Measurements from ENCODE around the gene CERS6.

The CERS6 gene

DNA sequence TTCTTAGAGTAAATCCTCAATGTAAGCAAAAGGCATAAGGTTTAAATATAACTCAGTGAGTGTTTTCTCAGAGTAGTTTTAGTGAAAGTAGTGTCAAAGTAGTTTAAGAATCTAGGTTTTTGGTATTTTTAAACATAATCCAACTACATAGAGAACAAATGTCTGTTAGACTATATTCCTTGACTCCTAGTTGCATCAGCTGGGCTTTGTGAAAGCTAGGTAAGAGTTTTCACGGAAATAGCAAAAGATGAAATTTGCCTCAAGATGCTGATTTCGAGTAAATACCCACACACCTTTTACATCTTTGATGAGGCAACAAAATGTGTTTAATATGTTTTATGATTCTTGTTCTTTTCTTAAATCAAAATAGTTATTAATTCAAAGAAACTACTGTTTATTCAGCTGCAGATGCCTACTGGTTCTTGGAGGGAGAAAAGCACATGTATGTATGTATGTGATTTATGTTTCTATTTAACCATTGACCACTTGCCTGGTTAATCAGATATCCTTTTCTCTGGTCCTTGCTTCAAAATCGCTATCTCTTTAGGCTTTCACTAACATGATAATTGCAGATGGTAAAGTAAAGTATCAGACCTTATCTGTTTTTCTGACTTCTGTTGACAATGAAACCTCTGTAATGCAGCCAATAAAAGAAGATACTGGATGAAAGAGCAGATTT is 229.0 kb downstream of the CERS6 start:
- TF ChIP-seq, protein P1, sequence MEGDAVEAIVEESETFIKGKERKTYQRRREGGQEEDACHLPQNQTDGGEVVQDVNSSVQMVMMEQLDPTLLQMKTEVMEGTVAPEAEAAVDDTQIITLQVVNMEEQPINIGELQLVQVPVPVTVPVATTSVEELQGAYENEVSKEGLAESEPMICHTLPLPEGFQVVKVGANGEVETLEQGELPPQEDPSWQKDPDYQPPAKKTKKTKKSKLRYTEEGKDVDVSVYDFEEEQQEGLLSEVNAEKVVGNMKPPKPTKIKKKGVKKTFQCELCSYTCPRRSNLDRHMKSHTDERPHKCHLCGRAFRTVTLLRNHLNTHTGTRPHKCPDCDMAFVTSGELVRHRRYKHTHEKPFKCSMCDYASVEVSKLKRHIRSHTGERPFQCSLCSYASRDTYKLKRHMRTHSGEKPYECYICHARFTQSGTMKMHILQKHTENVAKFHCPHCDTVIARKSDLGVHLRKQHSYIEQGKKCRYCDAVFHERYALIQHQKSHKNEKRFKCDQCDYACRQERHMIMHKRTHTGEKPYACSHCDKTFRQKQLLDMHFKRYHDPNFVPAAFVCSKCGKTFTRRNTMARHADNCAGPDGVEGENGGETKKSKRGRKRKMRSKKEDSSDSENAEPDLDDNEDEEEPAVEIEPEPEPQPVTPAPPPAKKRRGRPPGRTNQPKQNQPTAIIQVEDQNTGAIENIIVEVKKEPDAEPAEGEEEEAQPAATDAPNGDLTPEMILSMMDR (IDR thresholded peaks at IDR 0.05; ENCODE audit: insufficient read depth, low read length, missing control alignments): no peak
- CTCF ChIA-PET: interaction anchor here (4.4 kb wide), 1 partner anchor 340 kb away, joined by 58 read pairs; no protein-coding TSS in a partner anchor
- DNase-seq (ENCODE audit: low read depth, low spot score): no peak
- H3K4me3 ChIP-seq (ENCODE audit: low read depth, low read length): no peak overlapping the region
- POLR2A ChIA-PET: no interaction called here

DNA sequence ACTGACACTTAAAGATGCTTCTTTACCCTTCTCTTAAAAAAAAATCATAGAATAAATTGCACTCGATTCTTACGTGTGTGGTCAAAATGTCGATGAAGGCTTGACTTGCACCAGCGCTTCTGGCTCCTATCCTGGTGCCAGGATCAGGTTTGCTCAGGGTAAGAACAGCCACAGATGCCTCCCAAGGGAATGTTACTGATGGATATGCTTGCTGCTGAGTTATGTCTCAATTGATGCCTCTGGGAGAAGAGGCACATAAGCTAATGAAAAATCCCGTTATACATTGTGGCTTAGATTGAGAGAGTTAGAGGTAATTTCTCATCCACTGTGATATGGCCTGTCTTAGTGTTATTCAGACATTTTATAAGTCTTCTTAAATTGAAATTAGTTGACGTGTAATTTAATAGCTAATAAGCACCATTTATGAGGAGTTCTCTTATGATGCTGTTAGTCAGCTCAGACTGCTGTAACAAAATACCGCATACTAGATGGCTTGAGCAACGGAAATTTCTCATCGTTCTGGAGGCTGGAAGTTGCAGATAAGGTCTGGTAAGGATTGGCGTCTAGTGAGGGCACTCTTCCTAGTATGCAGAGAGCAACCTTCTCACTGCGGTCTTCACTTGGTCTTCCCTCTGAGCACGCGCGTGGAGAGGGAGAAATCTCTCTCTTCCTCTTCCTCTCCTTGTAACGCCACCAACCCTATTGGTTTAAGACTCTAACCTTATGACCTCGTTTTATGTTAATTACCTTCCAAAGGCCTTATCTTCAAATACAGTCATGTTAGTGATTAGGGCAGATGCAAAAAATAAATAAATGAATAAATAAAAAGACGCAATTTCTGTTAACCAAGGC is 229.8 kb downstream of the CERS6 start:
- no peak overlapping the region for H3K4me3 ChIP-seq (ENCODE audit: low read depth, low read length)
- TF ChIP-seq, protein P1 (IDR thresholded peaks at IDR 0.05; ENCODE audit: insufficient read depth, low read length, missing control alignments): no peak
- POLR2A ChIA-PET: no interaction called here
- DNase-seq (ENCODE audit: low read depth, low spot score): no peak
- CTCF ChIA-PET: interaction anchor here (1.2 to 4.4 kb wide), 7 partner anchors 11 to 529 kb away, joined by 3 to 58 read pairs (median 6); no protein-coding TSS in a partner anchor

DNA sequence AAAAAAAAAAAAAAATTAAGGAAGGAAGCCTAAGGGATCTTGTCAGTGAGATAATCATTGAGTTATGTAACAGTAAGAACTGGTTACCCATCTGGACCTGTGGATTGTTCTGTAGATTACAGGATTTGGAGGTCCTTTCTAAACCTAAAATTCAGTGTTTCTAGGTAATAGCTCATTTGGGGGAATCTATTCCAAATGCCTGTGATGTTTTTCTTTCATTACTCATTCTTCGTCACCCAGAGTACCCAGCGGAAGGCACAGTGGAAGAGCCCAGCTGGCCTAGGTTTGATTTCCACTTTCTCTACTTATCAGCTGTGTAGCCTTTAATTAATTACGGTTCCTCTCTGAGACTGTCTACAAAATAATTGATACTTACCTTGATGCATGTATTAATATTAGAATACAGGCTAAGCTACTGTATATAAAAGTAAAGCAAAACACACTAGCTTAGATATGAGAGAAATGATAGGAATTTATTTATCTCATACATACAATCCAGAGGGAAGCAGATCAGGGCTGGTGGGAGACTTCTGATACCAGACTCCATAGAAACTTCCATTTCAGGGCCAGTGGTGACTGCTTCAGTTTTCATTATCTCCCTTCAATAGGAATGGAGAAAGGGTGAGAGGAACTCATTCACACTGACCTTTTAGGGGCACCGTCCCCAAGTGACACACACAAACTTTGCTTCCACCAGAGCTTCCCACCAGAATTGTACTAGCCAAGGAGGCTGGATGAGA is 230.6 kb downstream of the CERS6 start:
- no peak overlapping the region for H3K4me3 ChIP-seq (ENCODE audit: low read depth, low read length)
- POLR2A ChIA-PET: interaction anchor here (1.4 kb wide), 1 partner anchor 11 kb away, joined by 3 read pairs; no protein-coding TSS in a partner anchor

DNA sequence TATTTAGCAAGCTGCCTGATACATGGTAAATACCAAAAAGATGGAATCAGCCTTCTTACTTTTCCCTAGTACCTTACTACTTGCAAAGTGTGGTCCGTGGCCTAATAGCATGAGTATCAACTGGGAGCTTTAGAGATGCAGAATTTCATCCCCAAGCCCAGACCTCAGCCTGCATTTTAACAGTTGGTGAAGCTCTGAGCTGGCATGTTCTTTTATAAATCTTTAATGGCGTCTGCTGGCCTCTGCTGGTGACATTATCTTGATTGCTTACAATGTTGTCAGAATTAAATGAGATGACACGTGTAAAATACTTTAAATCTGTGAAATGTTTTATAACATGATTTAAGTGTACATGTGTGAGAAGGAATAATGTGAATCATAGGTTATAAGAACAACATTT is 231.2 kb downstream of the CERS6 start:
- CTCF ChIA-PET: interaction anchor here (0.7 to 4.4 kb wide), 13 partner anchors 10 to 531 kb away, joined by 3 to 58 read pairs (median 4); no protein-coding TSS in a partner anchor
- DNase-seq (ENCODE audit: low read depth, low spot score): no peak
- POLR2A ChIA-PET: interaction anchor here (1.4 kb wide), 1 partner anchor 10 kb away, joined by 3 read pairs; no protein-coding TSS in a partner anchor
- TF ChIP-seq, protein P1 (IDR thresholded peaks at IDR 0.05; ENCODE audit: insufficient read depth, low read length, missing control alignments): no peak
- no peak overlapping the region for H3K4me3 ChIP-seq (ENCODE audit: low read depth, low read length)

More for the DNA sequence above, 230.6 kb downstream of the CERS6 start:
- TF ChIP-seq, protein P1 (IDR thresholded peaks at IDR 0.05; ENCODE audit: insufficient read depth, low read length, missing control alignments): no peak
- CTCF ChIA-PET: interaction anchor here (0.7 to 4.4 kb wide), 14 partner anchors 10 to 530 kb away, joined by 3 to 58 read pairs (median 4); no protein-coding TSS in a partner anchor
- no peak for DNase-seq (ENCODE audit: low read depth, low spot score)

DNA sequence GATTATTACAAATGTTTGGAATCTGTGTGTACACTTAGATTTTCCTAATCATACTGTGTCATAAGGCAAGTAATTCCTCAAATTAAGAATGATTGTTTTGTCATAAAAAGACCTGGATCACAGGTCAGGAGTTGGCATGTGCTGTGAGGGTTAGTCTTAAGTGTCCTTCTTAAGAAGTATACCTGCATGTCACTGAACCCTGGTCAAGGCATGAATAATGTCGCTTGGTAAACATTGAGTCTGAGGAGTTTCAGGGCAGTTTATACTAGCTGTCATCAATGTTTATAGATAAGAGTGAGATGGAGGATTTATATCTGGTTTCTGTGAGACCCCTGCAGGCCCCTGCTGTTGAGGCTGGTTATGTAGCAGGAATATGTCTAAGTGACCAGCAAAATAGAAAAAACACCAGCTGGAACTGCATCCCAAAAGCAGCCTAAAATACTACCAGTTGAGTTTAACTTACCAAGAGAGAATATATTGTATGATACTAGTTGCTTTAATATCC is 234.4 kb downstream of the CERS6 start:
- ChIA-PET CTCF (interaction anchor here (1.2 kb wide), 1 partner anchor 344 kb away, joined by 6 read pairs; no protein-coding TSS in a partner anchor), POLR2A (no interaction called here)
- no peak for DNase-seq (ENCODE audit: low read depth, low spot score)
- H3K4me3 ChIP-seq (ENCODE audit: low read depth, low read length): no peak overlapping the region
- TF ChIP-seq, protein P1 (IDR thresholded peaks at IDR 0.05; ENCODE audit: insufficient read depth, low read length, missing control alignments): no peak
